Body of pancreas (tissue), 4 donors: Measurements from ENCODE around the gene SPOCK1.

Source experiments
- POLR2A ChIP-seq, 3 donors: fragments of 450-650 bp; IDR thresholded peaks; one replicate each; pipeline ENCODE4 v1.6.1; 2016; ENCODE audit warnings: antibody characterized with exemption in 3 of 3, mild to moderate bottlenecking in 2 of 3
- TF ChIP-seq, protein P1 (sequence below), 7 experiments: fragments of 450-650 bp in 4 of 7; fragments of 200-600 bp in 3 of 7; sonication (generic) in 3 of 7; IDR thresholded peaks; one replicate each; pipeline ENCODE4 v1.5.1; 2016 to 2019; ENCODE audit warnings: antibody characterized with exemption in 7 of 7

DNA sequence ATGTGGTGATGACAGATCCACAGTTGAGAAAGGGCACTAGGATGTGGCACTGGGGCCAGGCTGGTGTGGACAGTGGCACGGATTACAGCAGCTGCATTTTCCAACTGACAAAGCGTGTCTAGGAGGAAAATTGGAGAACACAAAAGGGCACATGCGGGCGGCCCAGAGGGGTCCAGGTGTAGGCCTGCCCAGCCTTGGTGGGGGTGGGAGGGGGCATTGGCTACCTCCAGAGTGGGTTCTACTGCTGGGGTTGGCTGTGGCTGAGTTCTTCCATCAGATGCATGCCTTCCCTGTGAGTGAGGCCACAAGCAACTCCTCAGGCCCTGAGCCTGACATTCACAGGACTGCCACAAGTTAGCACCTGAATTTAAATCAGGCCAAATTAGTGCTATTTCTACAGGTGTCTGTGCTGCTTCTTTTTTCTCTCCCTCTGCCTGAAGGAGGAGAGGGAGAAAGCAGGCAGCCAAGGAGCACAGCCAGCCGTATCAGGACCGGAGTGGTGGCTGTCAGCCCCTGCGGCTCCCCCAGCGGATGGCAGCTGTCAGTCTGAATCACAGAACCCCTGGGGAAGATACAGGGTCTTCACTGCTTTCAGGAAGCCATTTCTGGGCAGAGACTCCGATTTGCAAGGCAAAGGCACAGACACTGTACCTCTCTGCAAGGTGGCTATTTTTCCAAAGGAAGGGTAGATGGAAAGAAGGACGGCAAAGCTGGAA is 464.2 kb downstream of the SPOCK1 start:
- TF ChIP-seq, protein P1, sequence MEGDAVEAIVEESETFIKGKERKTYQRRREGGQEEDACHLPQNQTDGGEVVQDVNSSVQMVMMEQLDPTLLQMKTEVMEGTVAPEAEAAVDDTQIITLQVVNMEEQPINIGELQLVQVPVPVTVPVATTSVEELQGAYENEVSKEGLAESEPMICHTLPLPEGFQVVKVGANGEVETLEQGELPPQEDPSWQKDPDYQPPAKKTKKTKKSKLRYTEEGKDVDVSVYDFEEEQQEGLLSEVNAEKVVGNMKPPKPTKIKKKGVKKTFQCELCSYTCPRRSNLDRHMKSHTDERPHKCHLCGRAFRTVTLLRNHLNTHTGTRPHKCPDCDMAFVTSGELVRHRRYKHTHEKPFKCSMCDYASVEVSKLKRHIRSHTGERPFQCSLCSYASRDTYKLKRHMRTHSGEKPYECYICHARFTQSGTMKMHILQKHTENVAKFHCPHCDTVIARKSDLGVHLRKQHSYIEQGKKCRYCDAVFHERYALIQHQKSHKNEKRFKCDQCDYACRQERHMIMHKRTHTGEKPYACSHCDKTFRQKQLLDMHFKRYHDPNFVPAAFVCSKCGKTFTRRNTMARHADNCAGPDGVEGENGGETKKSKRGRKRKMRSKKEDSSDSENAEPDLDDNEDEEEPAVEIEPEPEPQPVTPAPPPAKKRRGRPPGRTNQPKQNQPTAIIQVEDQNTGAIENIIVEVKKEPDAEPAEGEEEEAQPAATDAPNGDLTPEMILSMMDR (IDR thresholded peaks at IDR 0.05): no peak
- TF ChIP-seq POLR2A (IDR thresholded peaks at IDR 0.05): no peak
